Measurements from ENCODE around the gene ORC3.
"Not testable (repeated sequence)": the region's sequence is repeated elsewhere in the genome, so short reads cannot be mapped to it uniquely, and the experiment has no call there.

ORC3 gene

DNA sequence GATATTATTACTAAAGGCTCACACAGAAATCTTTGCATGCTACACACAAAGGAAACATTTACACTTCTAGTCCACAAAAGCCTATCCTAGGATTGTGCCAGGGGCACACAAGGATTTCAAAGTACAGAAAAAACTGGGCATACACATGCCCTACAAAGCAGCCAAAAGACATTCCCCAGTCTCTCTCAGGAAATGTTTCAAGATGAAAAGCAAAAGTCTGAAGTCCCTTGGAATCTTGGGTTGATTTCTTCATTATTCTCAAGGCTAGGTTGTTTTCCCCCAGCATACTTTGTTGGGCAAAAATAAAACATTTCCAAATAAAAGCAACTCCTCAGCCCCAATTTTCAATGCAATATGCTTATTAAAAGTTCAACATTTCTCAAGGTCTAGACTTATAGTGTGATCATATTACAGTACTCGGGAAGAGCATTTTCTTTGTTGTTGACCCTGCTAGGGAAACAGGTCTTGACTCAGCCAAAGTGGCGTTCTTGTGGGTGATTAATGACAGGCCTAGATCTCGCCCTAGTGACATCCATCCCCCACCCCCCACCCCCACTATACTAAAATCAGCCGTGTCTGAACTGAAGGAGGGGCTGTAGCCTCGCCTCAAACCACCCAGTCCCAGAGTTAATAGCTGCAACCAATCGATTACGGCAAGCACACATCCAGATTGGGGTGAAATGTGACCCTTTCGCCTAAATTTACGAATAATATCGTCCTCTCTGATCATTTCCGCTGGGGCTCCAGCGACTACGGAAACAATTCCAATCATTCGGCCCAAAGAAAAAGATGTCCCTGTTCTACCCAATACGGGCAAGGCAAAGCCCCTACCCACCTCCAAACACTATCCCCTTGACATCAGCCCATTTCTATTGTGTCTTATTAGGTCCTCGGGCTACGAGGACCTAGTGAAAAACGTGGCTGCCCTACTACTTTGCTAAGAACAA lies 110.7 kb downstream of the ORC3 start:
- peak overlapping the region; percentile 98 for H3K27ac ChIP-seq
- peaks cover 8% of the 10 kb centered on the region for H3K36me3 ChIP-seq
- H3K27me3 ChIP-seq, result no peaks in the 10 kb centered on the region
- peaks cover 45 to 51% of the 10 kb centered on the region in 2 experiments for H3K4me1 ChIP-seq (ENCODE audit: control insufficient read depth in 1 of 2, insufficient read depth in 1 of 2, low read depth in 1 of 2, low read length in 1 of 2)
- no peaks in the 10 kb centered on the region for H3K9me3 ChIP-seq
- peak overlapping the region; percentile 81 to 100 for H3K4me3 ChIP-seq (ENCODE audit: low read depth in 1 of 2, low read length in 1 of 2)
- TF ChIP-seq, protein P1, sequence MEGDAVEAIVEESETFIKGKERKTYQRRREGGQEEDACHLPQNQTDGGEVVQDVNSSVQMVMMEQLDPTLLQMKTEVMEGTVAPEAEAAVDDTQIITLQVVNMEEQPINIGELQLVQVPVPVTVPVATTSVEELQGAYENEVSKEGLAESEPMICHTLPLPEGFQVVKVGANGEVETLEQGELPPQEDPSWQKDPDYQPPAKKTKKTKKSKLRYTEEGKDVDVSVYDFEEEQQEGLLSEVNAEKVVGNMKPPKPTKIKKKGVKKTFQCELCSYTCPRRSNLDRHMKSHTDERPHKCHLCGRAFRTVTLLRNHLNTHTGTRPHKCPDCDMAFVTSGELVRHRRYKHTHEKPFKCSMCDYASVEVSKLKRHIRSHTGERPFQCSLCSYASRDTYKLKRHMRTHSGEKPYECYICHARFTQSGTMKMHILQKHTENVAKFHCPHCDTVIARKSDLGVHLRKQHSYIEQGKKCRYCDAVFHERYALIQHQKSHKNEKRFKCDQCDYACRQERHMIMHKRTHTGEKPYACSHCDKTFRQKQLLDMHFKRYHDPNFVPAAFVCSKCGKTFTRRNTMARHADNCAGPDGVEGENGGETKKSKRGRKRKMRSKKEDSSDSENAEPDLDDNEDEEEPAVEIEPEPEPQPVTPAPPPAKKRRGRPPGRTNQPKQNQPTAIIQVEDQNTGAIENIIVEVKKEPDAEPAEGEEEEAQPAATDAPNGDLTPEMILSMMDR (IDR thresholded peaks at IDR 0.05), result no peak

DNA sequence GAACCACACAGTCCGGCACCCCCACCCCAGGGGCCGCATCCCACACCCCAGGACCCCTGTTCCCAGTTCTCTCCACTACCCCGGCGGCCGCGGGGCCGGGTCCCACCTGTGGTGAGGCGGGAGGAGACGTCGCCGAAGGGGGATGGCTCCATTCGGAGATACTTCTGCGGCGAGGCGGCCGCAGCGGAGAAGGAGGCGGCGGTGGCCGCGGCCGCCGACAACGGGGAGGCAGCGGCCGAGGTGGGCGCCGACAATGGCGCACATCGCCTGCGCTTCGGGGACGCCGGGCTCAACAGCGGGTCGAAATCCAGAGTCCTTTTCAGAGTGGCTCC lies 111.4 kb downstream of the ORC3 start:
- Histone ChIP-seq H3K4me3 (ENCODE audit: low read depth in 1 of 2, low read length in 1 of 2) (peak overlapping the region; percentile 81 to 100), H3K4me1 (ENCODE audit: control insufficient read depth in 1 of 2, insufficient read depth in 1 of 2, low read depth in 1 of 2, low read length in 1 of 2) (peaks cover 38 to 47% of the 10 kb centered on the region in 2 experiments), H3K9me3 (no peaks in the 10 kb centered on the region), H3K36me3 (peaks cover 1% of the 10 kb centered on the region), H3K27ac (peak overlapping the region; percentile 98), H3K27me3 (no peaks in the 10 kb centered on the region)
- TF ChIP-seq, protein P1 (IDR thresholded peaks at IDR 0.05), result no peak

DNA sequence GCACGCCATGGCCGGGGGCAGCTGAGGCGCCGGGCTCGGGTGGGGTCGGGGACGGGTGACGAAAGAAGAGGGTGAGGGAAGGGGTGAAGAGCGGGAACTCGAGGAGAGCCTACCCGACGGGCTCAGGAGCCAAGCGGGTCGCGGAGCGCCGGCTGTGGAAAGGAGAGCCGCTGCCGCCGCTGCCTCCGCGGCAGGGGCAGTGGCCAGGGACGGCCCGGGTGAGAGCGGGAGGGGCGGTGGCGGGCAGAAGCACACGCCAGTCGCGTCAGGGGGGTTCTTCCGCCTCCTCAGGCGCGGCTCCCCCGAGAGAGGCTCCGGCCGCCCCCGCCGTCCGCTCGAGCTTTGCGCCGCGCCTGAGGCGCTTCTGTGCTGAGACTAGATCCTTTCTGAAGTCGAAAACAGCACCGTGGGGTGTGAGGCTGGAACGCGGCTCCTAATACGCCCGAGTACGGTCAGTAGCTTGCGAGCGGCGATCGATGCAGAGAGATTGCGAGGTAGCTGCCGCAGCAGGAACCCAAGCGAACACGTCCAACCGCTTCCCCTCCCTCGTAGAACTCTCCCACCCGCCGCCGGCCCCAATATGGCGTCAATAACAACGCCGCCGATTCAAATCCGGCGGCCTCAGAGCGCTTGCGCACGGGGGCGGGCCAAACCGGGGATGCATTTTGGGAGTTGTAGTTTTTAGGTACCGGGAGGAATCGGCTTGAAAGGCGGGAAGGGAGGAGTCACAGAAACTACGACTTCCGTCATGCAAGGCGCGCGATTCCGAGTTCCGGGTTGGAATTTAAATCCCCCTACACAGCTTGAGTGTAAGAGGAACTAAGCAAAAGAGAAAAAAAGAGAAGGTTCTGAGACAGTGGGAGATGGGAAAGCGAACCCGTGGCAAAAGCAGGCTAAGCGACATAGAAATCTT lies 112.0 kb downstream of the ORC3 start, which contains the start of gene AKIRIN2:
Gene AKIRIN2, minus strand, starts transcription at position 558 of the 913 bp plus-strand sequence. Its CDS starts 549 bp downstream, at position 9.
- H3K27me3 ChIP-seq, result no peaks in the 10 kb centered on the region
- no peaks in the 10 kb centered on the region for H3K9me3 ChIP-seq
- no peaks in the 10 kb centered on the region for H3K36me3 ChIP-seq
- peak within 1 kb of the TSS; percentile 98 for H3K27ac ChIP-seq
- H3K4me3 ChIP-seq (ENCODE audit: low read depth in 1 of 2, low read length in 1 of 2), result peak within 1 kb of the TSS; percentile 81 to 100
- peaks cover 32 to 43% of the 10 kb centered on the region in 2 experiments for H3K4me1 ChIP-seq (ENCODE audit: control insufficient read depth in 1 of 2, insufficient read depth in 1 of 2, low read depth in 1 of 2, low read length in 1 of 2)
- TF ChIP-seq, protein P1 (IDR thresholded peaks at IDR 0.05), result no peak

GRCh38 chr6:87702589-87702945 lies 112.6 kb downstream of the ORC3 start:
- H3K27me3 ChIP-seq, result no peaks in the 10 kb centered on the region
- no peaks in the 10 kb centered on the region for H3K36me3 ChIP-seq
- H3K4me1 ChIP-seq (ENCODE audit: control insufficient read depth in 1 of 2, insufficient read depth in 1 of 2, low read depth in 1 of 2, low read length in 1 of 2), result peaks cover 26 to 37% of the 10 kb centered on the region in 2 experiments
- H3K27ac ChIP-seq, result peak overlapping the region; percentile 98
- TF ChIP-seq, protein P1 (IDR thresholded peaks at IDR 0.05), result no peak
- H3K4me3 ChIP-seq (ENCODE audit: low read depth in 1 of 2, low read length in 1 of 2), result peak overlapping the region; percentile 81 to 100
- H3K9me3 ChIP-seq, result no peaks in the 10 kb centered on the region

- peaks cover 21 to 32% of the 10 kb centered on the region in 2 experiments for H3K4me1 ChIP-seq (ENCODE audit: control insufficient read depth in 1 of 2, insufficient read depth in 1 of 2, low read depth in 1 of 2, low read length in 1 of 2)
- H3K27me3 ChIP-seq, H3K36me3 ChIP-seq, H3K9me3 ChIP-seq: not testable (repeated sequence)
- H3K27ac ChIP-seq, result peak overlapping the region; percentile 98
- peak overlapping the region; percentile 81 to 100 for H3K4me3 ChIP-seq (ENCODE audit: low read depth in 1 of 2, low read length in 1 of 2)
These were observed 113.1 kb downstream of the ORC3 start for GRCh38 chr6:87703039-87703438.
